H1 (cell line): ENCODE results near the gene MIF4GD. TPM values are rescaled to one million over a fixed set of nuclear protein-coding genes. Genes with fewer than 3 reads are reported as not detected.

Experiments
- CHD7 ChIP-seq: fragments of 300-600 bp; sonication (generic); IDR thresholded peaks from 2 replicates; pipeline ENCODE4 v1.7.1; 2012; ENCODE audit warnings: low read length, moderate library complexity, mild to moderate bottlenecking, inconsistent platforms; ENCODE audit not compliant: insufficient replicate concordance
- CTCF ChIP-seq, 3 experiments: IDR thresholded peaks; 1 replicate in 2 of 3; 2 replicates in 1 of 3; pipeline versions ENCODE4 v1.5.1 to v1.6.1; 2011; ENCODE audit warnings: low read length in 3 of 3, mild to moderate bottlenecking in 3 of 3, inconsistent platforms in 2 of 3, low read depth in 1 of 3, moderate library complexity in 1 of 3; ENCODE audit not compliant: insufficient read depth in 1 of 3; ENCODE audit errors: control extremely low read depth in 1 of 3
- polyA plus RNA-seq, 7 experiments: library from polyadenylated mRNA; depleted of rRNA in 3 of 7; stranded (reverse) in 5 of 7; unstranded in 2 of 7; fragments of >200 nt in 5 of 7; fragments of 200-250 nt in 2 of 7; gene quantifications; 1 replicate in 5 of 7; 2 replicates in 1 of 7; 4 replicates in 1 of 7; pipeline versions ENCODE4 v1.2.1 to v1.2.3, GENCODE V29; 2011 to 2013; ENCODE audit warnings: missing spikeins in 2 of 7, mixed read lengths in 2 of 7
- total RNA-seq: library from RNA; stranded (reverse); fragmentation: NEBNext Ultra II Directional; extraction: Animal tissue kit (Norgen Biotek cat#: 25700); gene quantifications from 2 replicates; pipeline ENCODE4 v1.2.1, GENCODE V29; 2021

MIF4GD gene
- total and polyA plus RNA-seq, 2 of the 8 experiments (the other 6 are each of a cell fraction or from before 2014, with no cell fraction given), result 16.1 to 51.1 TPM

GRCh38 chr17:75249564-75249963, 21.5 kb downstream of the MIF4GD start (continued):
- TF ChIP-seq CHD7, result no peak
- TF ChIP-seq CTCF (IDR thresholded peaks at IDR 0.05; ENCODE audit: control extremely low read depth in 1 of 3, insufficient read depth in 1 of 3, low read depth in 1 of 3, low read length in 3 of 3), result no peak
